SIG-M5 treated with dmso at 0.1 percent for 504 hours (cell line): Measurements from ENCODE around the gene ZXDC.

Experiments
- DNase-seq: peaks from one replicate; lab custom pipeline; 2025; ENCODE audit not compliant: unreplicated experiment; lab: John Stamatoyannopoulos, UW

Gene ZXDC

GRCh38 chr3:126511291-126511690 is 35.6 kb upstream of the ZXDC start:
- DNase-seq: no peak

DNA sequence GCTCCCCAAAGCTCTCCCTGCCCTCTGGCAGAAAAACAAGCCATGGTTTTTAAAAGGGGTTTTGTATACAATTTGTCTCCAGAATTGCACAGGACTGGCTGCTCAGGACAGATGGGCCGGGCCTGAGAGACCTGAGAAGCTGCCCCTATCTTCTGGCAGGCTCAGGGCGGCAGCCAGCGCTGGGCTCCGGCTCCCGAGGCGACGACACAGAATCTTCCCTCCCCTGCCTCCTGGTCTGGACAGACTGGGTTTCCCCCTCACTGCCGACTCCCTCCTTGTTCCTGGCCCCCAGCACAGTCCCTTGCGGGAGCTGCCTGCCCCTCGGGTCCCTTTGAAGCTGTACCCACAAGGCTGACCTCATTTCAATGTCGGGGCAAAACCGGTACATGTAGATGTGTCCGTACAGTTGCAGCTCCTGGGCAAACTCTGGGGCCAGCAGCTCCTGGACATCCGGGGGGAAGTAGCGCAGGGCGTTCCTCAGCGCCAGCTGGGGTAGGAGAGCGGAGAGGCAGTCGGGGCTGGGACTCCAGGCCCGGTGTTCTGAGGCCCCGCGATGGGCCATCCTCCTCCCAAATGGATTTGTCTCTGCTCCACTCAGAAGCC is 34.7 kb upstream of the ZXDC start:
- DNase-seq: no peak

DNA sequence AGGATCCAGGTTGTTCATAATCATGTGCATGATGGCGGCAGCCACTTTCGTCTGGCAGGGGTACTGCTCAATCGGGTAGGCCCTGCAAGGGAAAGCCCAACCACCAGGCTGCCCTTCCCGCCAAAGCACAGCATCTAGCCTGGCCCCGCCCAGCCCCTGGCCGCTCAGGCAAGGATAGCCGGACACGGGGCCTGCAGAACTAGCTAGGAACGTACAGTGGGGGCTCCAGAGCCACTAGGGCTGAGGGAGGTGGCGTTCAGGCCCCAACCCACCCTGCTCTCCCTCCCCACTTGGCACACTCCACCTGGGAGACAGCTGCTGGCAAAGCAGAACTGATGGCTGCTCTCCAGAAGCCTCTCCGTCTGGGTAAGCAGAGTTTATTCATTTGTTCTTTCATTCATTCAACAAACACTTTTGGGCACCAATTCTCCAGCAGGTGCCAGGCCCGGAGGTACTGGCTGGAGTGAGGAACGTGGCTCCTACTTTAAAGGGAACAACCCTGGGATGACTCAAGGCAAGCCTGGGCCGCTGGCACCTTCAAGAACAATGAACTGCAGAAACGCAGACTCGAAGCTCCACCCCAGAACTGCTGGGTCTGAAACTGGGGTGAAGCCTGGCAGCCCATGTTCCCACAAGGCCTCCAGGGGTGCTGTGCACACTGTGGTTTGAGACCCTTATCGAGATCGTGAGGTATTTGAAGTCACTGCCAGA is 34.1 kb upstream of the ZXDC start:
- DNase-seq: no peak

DNA sequence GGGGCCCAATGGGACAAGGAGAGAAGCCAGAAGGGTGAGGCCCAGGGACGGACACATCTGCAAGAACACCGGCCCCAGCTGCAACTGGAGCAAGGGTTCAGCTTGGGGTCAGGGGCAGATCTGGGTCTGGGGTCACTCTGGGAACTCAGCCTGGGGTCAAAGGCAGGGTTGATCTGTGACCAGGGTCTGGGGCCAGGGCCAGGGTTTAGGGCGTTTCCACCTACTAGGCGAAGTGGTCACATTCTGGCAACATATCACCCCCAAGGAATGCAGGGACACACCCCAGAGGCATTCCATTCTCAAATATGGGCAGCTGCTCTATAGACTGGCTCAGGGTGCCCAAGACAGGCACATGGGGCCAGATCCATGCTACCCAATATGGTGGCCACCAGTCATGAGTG is 32.9 kb upstream of the ZXDC start:
- no peak for DNase-seq

DNA sequence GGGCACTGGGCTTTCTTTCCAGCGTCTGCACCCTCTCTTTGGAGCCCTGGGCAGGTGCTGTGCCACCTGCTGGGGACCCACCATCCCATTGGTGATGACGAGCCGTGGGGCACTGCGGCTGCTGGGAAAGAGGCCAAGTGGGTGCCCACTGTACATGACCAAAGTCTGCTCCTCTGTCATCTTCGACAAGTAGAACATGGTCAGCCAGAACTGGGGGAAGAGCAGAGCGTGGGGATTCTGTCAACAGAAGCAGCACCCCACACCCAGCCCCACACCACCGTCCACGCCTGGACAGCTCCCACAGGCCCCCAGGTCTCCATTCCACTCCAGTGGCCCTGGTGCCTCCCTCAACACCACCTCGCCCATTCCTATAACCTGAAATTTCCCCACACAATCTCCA is 32.2 kb upstream of the ZXDC start:
- no peak for DNase-seq

DNA sequence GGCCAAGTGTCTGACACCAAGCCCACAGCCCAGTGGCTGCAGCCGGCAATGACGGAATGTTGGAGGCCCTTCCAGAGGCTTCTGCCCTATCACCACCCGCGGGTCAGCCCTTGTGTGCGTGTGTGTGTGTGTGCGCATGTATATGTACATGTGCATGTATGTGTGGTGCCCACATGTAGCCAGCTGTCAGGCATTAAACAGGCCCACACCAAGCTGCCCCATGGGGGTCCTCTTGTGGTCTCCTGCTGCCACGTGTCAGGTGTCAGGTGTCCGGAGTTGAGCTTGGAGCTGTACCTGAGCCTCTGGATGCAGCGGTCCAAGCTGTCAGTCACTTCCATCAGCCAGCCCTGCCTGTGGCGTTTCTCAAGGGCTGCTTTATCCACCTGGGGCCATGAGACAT is 28.0 kb upstream of the ZXDC start:
- no peak for DNase-seq

DNA sequence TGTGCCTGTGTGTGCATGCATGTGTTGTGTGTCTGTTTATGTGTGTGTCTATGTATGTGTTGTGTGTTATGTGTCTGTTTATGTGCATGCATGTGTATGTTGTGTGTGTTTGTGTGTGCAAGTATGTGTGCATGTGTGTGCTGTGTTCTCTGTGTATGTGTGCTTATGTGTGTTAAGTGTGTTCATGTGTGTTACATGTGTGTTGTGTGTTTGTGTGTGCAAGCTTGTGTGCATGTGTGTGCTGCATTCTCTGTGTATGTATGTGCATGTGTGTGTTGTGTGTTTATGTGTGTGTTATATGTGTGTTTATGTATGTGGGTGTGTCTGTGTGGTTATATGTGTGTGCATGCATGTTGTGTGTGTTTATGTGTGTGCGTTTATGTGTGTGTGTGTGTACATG is 27.0 kb upstream of the ZXDC start:
- DNase-seq: no peak

- DNase-seq: no peak
These were observed 26.0 kb upstream of the ZXDC start for GRCh38 chr3:126501736-126502135.

- no peak for DNase-seq
These were observed 25.4 kb upstream of the ZXDC start for GRCh38 chr3:126501054-126501453.

GRCh38 chr3:126500016-126500415 is 24.3 kb upstream of the ZXDC start:
- DNase-seq: no peak

DNA sequence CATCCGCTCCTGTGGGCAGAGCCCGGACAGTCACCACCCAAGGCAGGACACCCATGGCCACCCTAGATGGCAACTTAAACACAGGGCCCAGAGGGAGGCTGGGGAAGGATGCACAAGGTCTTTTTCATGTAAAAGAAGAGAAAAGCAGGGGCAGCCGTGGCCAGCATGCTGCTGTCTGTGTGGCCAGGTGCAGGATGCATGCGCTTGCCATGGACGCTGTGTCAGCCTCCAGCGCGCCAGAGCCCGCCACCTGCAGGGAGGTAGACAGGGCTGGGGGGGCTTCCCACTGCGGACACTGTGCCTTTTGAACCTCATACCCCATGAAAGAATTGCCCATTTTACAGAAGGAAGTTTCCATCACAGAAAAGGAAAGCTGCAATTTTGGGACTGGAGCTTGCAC is 23.7 kb upstream of the ZXDC start:
- no peak for DNase-seq

- no peak for DNase-seq
These were observed 23.2 kb upstream of the ZXDC start for GRCh38 chr3:126498929-126499328.

- DNase-seq: no peak
These were observed 22.8 kb upstream of the ZXDC start for GRCh38 chr3:126498461-126498860.

DNA sequence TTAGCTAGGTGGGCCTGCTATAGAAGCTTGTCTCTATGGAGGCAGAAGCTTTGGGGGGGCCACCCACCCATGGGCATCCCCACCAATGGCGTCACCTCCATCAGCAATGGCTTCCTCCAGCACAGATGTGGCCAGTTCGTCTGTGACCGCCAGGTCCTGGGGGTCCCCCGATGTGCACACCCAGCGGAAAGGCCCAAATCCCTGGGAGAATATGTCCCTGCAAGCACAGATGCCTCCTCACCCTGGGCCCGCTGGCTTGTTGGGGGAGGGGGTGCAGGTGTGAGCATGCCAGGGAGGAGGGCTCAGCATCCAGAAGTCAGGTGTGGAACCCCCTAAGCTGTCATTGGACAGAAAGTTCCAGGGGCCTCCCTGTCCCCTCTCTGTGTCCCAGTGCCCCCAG is 22.3 kb upstream of the ZXDC start:
- DNase-seq: no peak

- no peak for DNase-seq
These were observed 21.5 kb upstream of the ZXDC start for GRCh38 chr3:126496894-126497850.

DNA sequence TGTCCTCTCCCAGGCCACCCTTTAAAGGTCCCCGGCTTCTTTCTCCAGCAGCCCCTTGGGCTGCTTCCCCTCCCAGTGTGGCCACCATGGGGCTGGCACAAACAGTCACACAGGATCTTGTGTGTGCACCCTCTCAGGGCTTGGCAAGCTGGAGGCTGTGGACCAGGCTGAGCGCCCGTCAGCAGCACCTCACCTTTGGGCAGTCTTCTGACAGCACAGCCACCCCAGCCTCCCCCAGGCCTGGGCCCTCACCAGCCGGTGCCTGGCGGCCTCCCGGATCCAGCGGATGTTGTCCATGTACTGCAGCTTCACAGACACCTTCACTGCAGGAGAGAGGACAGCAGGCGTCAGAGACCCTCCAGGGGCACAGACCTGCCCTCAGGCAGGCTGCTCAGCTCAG is 20.1 kb upstream of the ZXDC start:
- no peak for DNase-seq

DNA sequence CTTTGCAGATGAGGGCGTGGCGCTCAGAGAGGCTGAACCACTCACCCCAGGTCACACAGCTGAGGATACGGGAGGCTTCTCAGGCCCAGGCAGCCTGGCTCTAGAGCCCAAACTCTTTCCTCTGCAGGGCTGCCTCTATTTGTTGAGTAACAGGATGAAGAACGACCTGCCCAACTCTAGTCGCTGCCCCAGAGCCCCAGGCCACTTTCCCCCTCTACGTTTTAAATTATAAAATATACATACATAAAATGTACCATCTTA is 19.2 kb upstream of the ZXDC start:
- no peak for DNase-seq

DNA sequence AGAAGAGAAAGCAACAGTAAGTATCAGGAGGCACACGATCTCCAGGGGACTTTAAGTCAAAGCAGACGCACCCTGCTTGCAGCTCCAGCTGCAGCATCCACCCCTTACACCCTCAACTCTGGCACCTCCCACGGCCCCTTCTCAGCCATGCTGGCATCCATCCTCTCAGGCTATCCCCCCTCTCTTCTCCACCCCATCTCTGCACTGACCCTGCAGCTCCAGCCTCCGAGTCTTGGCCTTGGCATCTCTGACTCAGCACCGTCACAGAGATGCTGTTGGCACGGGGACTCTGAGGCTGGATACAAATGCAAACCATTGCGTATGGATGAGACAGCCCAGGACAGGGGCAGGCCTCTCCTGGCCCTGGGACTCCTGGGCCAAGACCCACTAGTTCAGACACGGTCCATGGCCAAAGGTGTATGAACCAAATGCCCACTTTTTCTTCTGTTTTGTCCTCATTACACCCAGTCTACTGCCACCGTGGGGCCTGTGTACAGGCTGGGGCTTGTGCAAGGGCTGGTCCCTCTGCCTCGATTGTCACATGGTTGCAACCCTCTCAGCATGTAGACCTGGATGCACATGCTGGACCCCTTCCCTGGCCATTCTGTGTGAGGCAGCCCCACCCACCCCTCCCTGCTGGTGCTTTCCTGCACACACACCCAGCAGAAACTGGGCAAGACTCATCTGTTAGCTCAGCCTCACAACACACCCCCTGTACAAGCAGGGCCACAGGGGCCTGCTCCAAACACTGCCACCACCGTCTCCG is 18.7 kb upstream of the ZXDC start:
- DNase-seq: no peak

DNA sequence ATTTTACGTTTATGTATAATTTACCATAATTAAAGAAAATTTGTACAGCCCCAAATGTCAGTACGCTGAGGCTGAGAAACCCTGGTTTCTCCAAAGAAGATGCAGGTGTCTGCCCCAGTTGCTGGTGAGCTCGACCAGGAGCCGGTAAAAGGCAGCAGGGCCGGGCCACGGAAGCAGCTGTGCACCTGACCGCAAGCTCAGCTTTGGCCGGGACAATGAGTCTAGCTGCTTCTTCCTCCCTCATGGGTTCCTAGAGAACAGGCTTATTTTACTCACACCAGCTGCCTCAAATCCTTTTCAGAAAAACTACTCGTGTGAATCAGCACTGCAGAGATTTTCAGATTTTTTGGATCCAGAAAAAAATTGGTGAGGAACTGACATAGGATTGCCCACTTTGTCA is 18.0 kb upstream of the ZXDC start:
- DNase-seq: no peak

- no peak for DNase-seq
These were observed 17.4 kb upstream of the ZXDC start for GRCh38 chr3:126493051-126493450.

GRCh38 chr3:126491221-126492013 is 15.7 kb upstream of the ZXDC start:
- no peak for DNase-seq
